Endothelial cell of umbilical vein (primary cell): ENCODE results near the gene ACOT7. TPM values are rescaled to one million over a fixed set of nuclear protein-coding genes. Genes with fewer than 3 reads are reported as not detected.

ENCODE experiments used
- BruUV-seq: library from RNA; stranded (reverse); fragments of 400-500 nt; replicated peaks from 2 replicates; lab custom pipeline; 2021; lab: Mats Ljungman, UMichigan
- CTCF ChIA-PET: fragments of 300-600, 350-600 bp; sonication (Branson Sonifier 250); formaldehyde crosslinking; loops from one replicate; lab custom pipeline; 2021; ENCODE audit warnings: antibody characterized with exemption, inconsistent platforms; lab: Charles Lee
- POLR2A ChIA-PET: fragments of 300-600, 350-600 bp; sonication (Branson Sonifier 250); formaldehyde crosslinking; loops from one replicate; lab custom pipeline; 2021; ENCODE audit warnings: antibody characterized with exemption, inconsistent platforms; lab: Charles Lee
- DNase-seq: peaks from one replicate; pipeline ENCODE4 v3.0.0-alpha.2; 2011; ENCODE audit warnings: low read depth, low spot score
- FAIRE-seq: peaks from 2 replicates; lab custom pipeline; 2011; peaks lifted over from hg19 to GRCh38; lab: Jason Lieb, UNC
- H2AFZ ChIP-seq: 2 replicates; pipeline ENCODE4 v1.6.0; 2012; ENCODE audit warnings: low read depth, low read length, control low read depth, inconsistent platforms
- H3K27ac ChIP-seq: 2 replicates; pipeline ENCODE4 v1.5.1; 2011; ENCODE audit warnings: low read depth, mild to moderate bottlenecking, control low read depth, low read length, moderate library complexity; ENCODE audit not compliant: insufficient read depth
- H3K27me3 ChIP-seq, 2 experiments: 2 replicates each; pipeline versions ENCODE4 v1.6.0 to v1.6.1; 2011; ENCODE audit warnings: low read length in 2 of 2, mixed read lengths in 1 of 2; ENCODE audit not compliant: control insufficient read depth in 2 of 2, insufficient read depth in 2 of 2
- H3K36me3 ChIP-seq, 2 experiments: 2 replicates in 1 of 2; 3 replicates in 1 of 2; pipeline ENCODE4 v1.5.1; 2011; ENCODE audit warnings: low read length in 2 of 2, mild to moderate bottlenecking in 1 of 2, moderate library complexity in 1 of 2; ENCODE audit not compliant: control insufficient read depth in 2 of 2, insufficient read depth in 2 of 2; ENCODE audit errors: extremely low read depth in 1 of 2
- H3K4me1 ChIP-seq: 3 replicates; pipeline ENCODE4 v1.5.1; 2011; ENCODE audit warnings: mild to moderate bottlenecking, low read length; ENCODE audit not compliant: control insufficient read depth, insufficient read depth; ENCODE audit errors: extremely low read depth
- H3K4me2 ChIP-seq: 2 replicates; pipeline ENCODE4 v1.6.1; 2011; ENCODE audit warnings: low read length, control low read depth, mixed read lengths; ENCODE audit not compliant: insufficient read depth
- H3K4me3 ChIP-seq, 3 experiments: fragments of 200-600 bp in 1 of 3; sonication (generic), shearing (Covaris generic) in 1 of 3; replicated peaks in 1 of 3; 2 replicates each; pipeline ENCODE4 v1.5.1; 2011 to 2016; ENCODE audit warnings: control low read depth in 3 of 3, low read length in 3 of 3, mild to moderate bottlenecking in 2 of 3, inconsistent platforms in 1 of 3, low read depth in 1 of 3, moderate library complexity in 1 of 3; ENCODE audit not compliant: insufficient read depth in 1 of 3
- H3K79me2 ChIP-seq: 2 replicates; pipeline ENCODE4 v1.6.0; 2012; ENCODE audit warnings: low read length, inconsistent platforms; ENCODE audit not compliant: control insufficient read depth, insufficient read depth
- H3K9ac ChIP-seq: replicated peaks from 2 replicates; pipeline ENCODE3; 2011; ENCODE audit warnings: low read length, control low read depth; ENCODE audit not compliant: insufficient read depth; ENCODE audit errors: extremely low read depth
- H3K9me1 ChIP-seq: replicated peaks from 3 replicates; pipeline ENCODE4 v1.6.0; 2011; ENCODE audit warnings: mild to moderate bottlenecking, low read length; ENCODE audit not compliant: control insufficient read depth, insufficient read depth; ENCODE audit errors: extremely low read depth
- H3K9me3 ChIP-seq: replicated peaks from 2 replicates; pipeline ENCODE4 v1.5.1; 2012; ENCODE audit warnings: low read length, inconsistent platforms; ENCODE audit not compliant: control insufficient read depth, insufficient read depth
- H4K20me1 ChIP-seq: replicated peaks from 2 replicates; pipeline ENCODE3; 2011; ENCODE audit warnings: mild to moderate bottlenecking, low read length; ENCODE audit not compliant: control insufficient read depth, insufficient read depth; ENCODE audit errors: extremely low read depth
- CTCF ChIP-seq, 2 donors: IDR thresholded peaks; 1 replicate in 1 of 2; 2 replicates in 1 of 2; pipeline ENCODE4 v1.5.1; 2011; ENCODE audit warnings: low read length in 2 of 2, mild to moderate bottlenecking in 2 of 2, moderate library complexity in 2 of 2, control low read depth in 1 of 2, inconsistent platforms in 1 of 2, low read depth in 1 of 2; ENCODE audit not compliant: insufficient read depth in 1 of 2; ENCODE audit errors: extremely low read depth in 1 of 2
- FOS ChIP-seq: IDR thresholded peaks from 2 replicates; pipeline ENCODE4 v1.6.1; 2011; ENCODE audit warnings: mild to moderate bottlenecking, low read length, moderate library complexity, borderline replicate concordance; ENCODE audit not compliant: insufficient read depth
- GATA2 ChIP-seq: IDR thresholded peaks from 2 replicates; pipeline ENCODE4 v1.7.0; 2011; ENCODE audit warnings: low read depth, mild to moderate bottlenecking, moderate library complexity, mixed read lengths, low read length; ENCODE audit not compliant: insufficient read length, insufficient read depth
- JUN ChIP-seq: IDR thresholded peaks from 2 replicates; pipeline ENCODE4 v1.6.1; 2011; ENCODE audit warnings: borderline replicate concordance, low read depth; ENCODE audit not compliant: insufficient read length, insufficient read depth
- MAX ChIP-seq: IDR thresholded peaks from 2 replicates; pipeline ENCODE4 v1.6.1; 2011; ENCODE audit not compliant: insufficient read depth, insufficient read length
- POLR2A ChIP-seq: IDR thresholded peaks from 2 replicates; pipeline ENCODE4 v1.6.1; 2012; ENCODE audit warnings: low read depth, mild to moderate bottlenecking, control low read depth, low read length
- POLR2AphosphoS5 ChIP-seq: IDR thresholded peaks from 2 replicates; pipeline ENCODE4 v1.6.1; 2012; ENCODE audit warnings: low read depth, mild to moderate bottlenecking, control low read depth, low read length, moderate library complexity; ENCODE audit not compliant: insufficient read depth
- dilution Hi-C: fragments of 300-500 bp; cut with MboI; formaldehyde crosslinking; loops from one replicate; pipeline ENCODE4 v1.15.0; 2019; ENCODE audit warnings: low sequenced_read_pairs; ENCODE audit not compliant: extremely low pct_ligation_motif_present
- intact Hi-C: fragments of 100-400 bp; cut with micrococcal nuclease; formaldehyde crosslinking; loops from one replicate; pipeline ENCODE4 v1.10.0; 2022
- polyA plus RNA-seq, 4 experiments: library from polyadenylated mRNA; depleted of rRNA in 3 of 4; stranded (reverse) in 3 of 4; unstranded in 1 of 4; fragments of >200 nt; gene quantifications; 2 replicates each; pipeline versions ENCODE4 v1.2.1 to v1.2.3, GENCODE V29; 2011 to 2012; ENCODE audit warnings: missing spikeins in 1 of 4
- total RNA-seq: library from RNA; stranded (reverse); gene quantifications from 2 replicates; pipeline ENCODE4 v1.2.3, GENCODE V29; 2021

ACOT7 gene
- total and polyA plus RNA-seq, 2 donors (not counting 3 experiments of a cell fraction or from before 2014, with no cell fraction given): 69.4 to 105 TPM

- FAIRE-seq (no peak), DNase-seq (peak; percentile 15)
- no peaks in the 10 kb centered on the region for H3K4me1 ChIP-seq
- CTCF ChIA-PET: interaction anchor here (0.9 to 3.6 kb wide), 5 partner anchors 11 to 56 kb away, joined by 3 to 13 read pairs (median 3); no protein-coding TSS in a partner anchor
- no peak for TF ChIP-seq POLR2A
- no peak for TF ChIP-seq FOS
- TF ChIP-seq MAX: no peak
- peak; percentile 38 for TF ChIP-seq POLR2AphosphoS5
- intact Hi-C loops: loop anchor here (1.0 to 5.0 kb wide), 3 partner anchors 15 to 161 kb away; partner anchors contain the start of gene ESPN
- H3K27me3 ChIP-seq: no peaks in the 10 kb centered on the region
- no peaks in the 10 kb centered on the region for H4K20me1 ChIP-seq
- H3K9me3 ChIP-seq: no peaks in the 10 kb centered on the region
- H2AFZ ChIP-seq: peak within 1 kb of the TSS; percentile 63
- dilution Hi-C loops: no loop called here
- H3K4me3 ChIP-seq: peak within 1 kb of the TSS; percentile 24 to 55 (median 34)
- H3K4me2 ChIP-seq: peak within 1 kb of the TSS; percentile 38
- H3K9ac ChIP-seq: no peak within 1 kb of the TSS
- H3K79me2 ChIP-seq: no peaks in the 10 kb centered on the region
- BruUV-seq: no TSS peak
- H3K9me1 ChIP-seq: no peaks in the 10 kb centered on the region
- H3K27ac ChIP-seq: no peak within 1 kb of the TSS
- POLR2A ChIA-PET: no interaction called here
- H3K36me3 ChIP-seq: no peaks in the 10 kb centered on the region
Measured at GRCh38 chr1:6260961-6261614, 132.5 kb downstream of the ACOT7 start, which contains the start of gene GPR153. TSS of gene GPR153 (minus strand) at chr1:6261098. CDS start at chr1:6254905, 6,193 bp downstream.

GRCh38 chr1:6260433-6260934 is 133.1 kb downstream of the ACOT7 start:
- POLR2A ChIA-PET: interaction anchor here (0.5 kb wide), 1 partner anchor 75 kb away, joined by 6 read pairs; no protein-coding TSS in a partner anchor

More at GRCh38 chr1:6260433-6260934, 133.1 kb downstream of the ACOT7 start:
- Histone ChIP-seq H3K27me3 (no peaks in the 10 kb centered on the region), H3K4me1 (no peaks in the 10 kb centered on the region), H3K27ac (no peak overlapping the region), H3K4me3 (peak overlapping the region; percentile 13 to 55 (median 34)), H3K9ac (no peak overlapping the region), H3K9me3 (no peaks in the 10 kb centered on the region), H3K79me2 (no peaks in the 10 kb centered on the region), H3K9me1 (no peaks in the 10 kb centered on the region), H3K4me2 (peak overlapping the region; percentile 3), H2AFZ (peak overlapping the region; percentile 56), H3K36me3 (no peaks in the 10 kb centered on the region), H4K20me1 (no peaks in the 10 kb centered on the region)
- CTCF ChIA-PET: interaction anchor here (0.9 to 3.6 kb wide), 7 partner anchors 10 to 72 kb away, joined by 3 to 21 read pairs (median 3); no protein-coding TSS in a partner anchor
- FAIRE-seq: no peak
- intact Hi-C loops: loop anchor here (1.0 to 5.0 kb wide), 3 partner anchors 14 to 162 kb away; partner anchors contain the start of gene ESPN
- TF ChIP-seq FOS (no peak), JUN (no peak), CTCF (IDR thresholded peaks at IDR 0.05; ENCODE audit: extremely low read depth in 1 of 2, insufficient read depth in 1 of 2, low read depth in 1 of 2, low read length in 2 of 2) (no peak), GATA2 (no peak)
- peak; percentile 19 for DNase-seq
- dilution Hi-C loops: no loop called here
- no TSS peak for BruUV-seq
